A549 (cell line): ENCODE results near the gene PGLYRP1. TPM values are rescaled to one million over a fixed set of nuclear protein-coding genes. Genes with fewer than 3 reads are reported as not detected.
A peak's percentile ranks its signal among the peaks of the same experiment; 100 is the strongest.

Experiments used
- ATAC-seq, 2 experiments: fragments of 200-7000 bp in 1 of 2; fragments of >200 bp in 1 of 2; cut with Nextera tagmentation in 1 of 2; cut with Tn5 transposase in 1 of 2; 3 replicates each; pipeline versions ENCODE4 v1.8.0 to v1.9.1; 2018 to 2020; ENCODE audit warnings: mild to moderate bottlenecking in 1 of 2, moderate library complexity in 1 of 2
- CTCF ChIA-PET: fragments of 300-600 bp; sonication (Branson Sonifier 250); formaldehyde crosslinking; extraction: SDS; loops from one replicate; lab custom pipeline; 2021; ENCODE audit warnings: antibody characterized with exemption, inconsistent platforms; lab: Yijun Ruan, JAX
- POLR2A ChIA-PET: fragments of 350-600 bp; formaldehyde crosslinking; extraction: SDS; loops from one replicate; lab custom pipeline; 2021; ENCODE audit warnings: antibody characterized with exemption, inconsistent platforms; lab: Yijun Ruan, JAX
- DNase-seq, 2 experiments: peaks; one replicate each; pipeline versions ENCODE4 v3.0.0 to v3.0.0-alpha.2; 2011 to 2016; ENCODE audit warnings: low read depth in 1 of 2, low spot score in 1 of 2
- FAIRE-seq: peaks from 2 replicates; lab custom pipeline; 2011; peaks lifted over from hg19 to GRCh38; lab: Jason Lieb, UNC
- H3K27ac ChIP-seq, 2 experiments: fragments of >200 bp; sonication (Bioruptor Twin); formaldehyde crosslinking; 3 replicates each; pipeline ENCODE4 v1.5.1; 2016 to 2017
- H3K4me1 ChIP-seq: fragments of >200 bp; sonication (Bioruptor Twin); formaldehyde crosslinking; 3 replicates; pipeline ENCODE4 v1.6.1; 2016
- H3K4me2 ChIP-seq: fragments of >200 bp; sonication (Bioruptor Twin); formaldehyde crosslinking; 3 replicates; pipeline ENCODE4 v1.6.1; 2016
- H3K4me3 ChIP-seq: fragments of >200 bp; sonication (Bioruptor Twin); formaldehyde crosslinking; 3 replicates; pipeline ENCODE4 v1.5.1; 2016
- H3K9me3 ChIP-seq: fragments of >200 bp; sonication (Bioruptor Twin); formaldehyde crosslinking; 3 replicates; pipeline ENCODE4 v1.6.1; 2016
- ESRRA ChIP-seq: fragments of 150-350 bp; IDR thresholded peaks from 2 replicates; pipeline ENCODE4 v1.6.1; 2014; ENCODE audit warnings: mild to moderate bottlenecking, low read length, borderline replicate concordance
- FOSL2 ChIP-seq, 2 experiments: fragments of 450-650 bp in 1 of 2; fragments of >200 bp in 1 of 2; sonication (Bioruptor Twin) in 1 of 2; formaldehyde crosslinking; IDR thresholded peaks; 2 replicates each; pipeline versions ENCODE4 v1.5.0 to v1.6.1; 2016 to 2020; ENCODE audit warnings: mild to moderate bottlenecking in 1 of 2, moderate library complexity in 1 of 2
- JUN ChIP-seq, 2 experiments: fragments of >200 bp; sonication (Bioruptor Twin); formaldehyde crosslinking; IDR thresholded peaks; 2 replicates in 1 of 2; 3 replicates in 1 of 2; pipeline ENCODE4 v1.6.1; 2016 to 2017
- JUNB ChIP-seq: fragments of >200 bp; sonication (Bioruptor Twin); formaldehyde crosslinking; IDR thresholded peaks from 2 replicates; pipeline ENCODE4 v1.6.1; 2016
- KDM1A ChIP-seq: fragments of 200-600 bp; sonication (generic); IDR thresholded peaks from 2 replicates; pipeline ENCODE4 v1.6.1; 2016; ENCODE audit warnings: low read depth, mild to moderate bottlenecking
- MAX ChIP-seq: IDR thresholded peaks from 2 replicates; pipeline ENCODE4 v1.6.1; 2012
- PHF8 ChIP-seq: fragments of 200-600 bp; sonication (generic); IDR thresholded peaks from 2 replicates; pipeline ENCODE4 v1.6.1; 2016; ENCODE audit warnings: low read depth, mild to moderate bottlenecking, antibody characterized with exemption, moderate library complexity, borderline replicate concordance
- POLR2A ChIP-seq: IDR thresholded peaks from 2 replicates; pipeline ENCODE4 v1.6.1; 2012; ENCODE audit warnings: mild to moderate bottlenecking, low read length
- REST ChIP-seq: fragments of 200-600 bp; sonication (generic); IDR thresholded peaks from 2 replicates; pipeline ENCODE4 v1.6.1; 2016; ENCODE audit warnings: antibody characterized with exemption, mild to moderate bottlenecking, moderate library complexity
- WGBS: methylation state at CpG from one replicate; pipeline ENCODE4 v1.1.6; 2017; ENCODE audit errors: missing lambda C conversion rate; 5-methylcytosine and 5-hydroxymethylcytosine counted together
- polyA plus RNA-seq, 4 experiments: library from polyadenylated mRNA; depleted of rRNA in 3 of 4; stranded (reverse); fragments of >200 nt; fragmentation: RNase III in 1 of 4; extraction: RNeasy Plus Mini Kit Qiagen cat#74134 plus additional on column Dnase treatment in 1 of 4; gene quantifications; 2 replicates in 3 of 4; 3 replicates in 1 of 4; pipeline ENCODE4 v1.2.3, GENCODE V29; 2011 to 2017

PGLYRP1 gene
- polyA plus RNA-seq, 2 of the 4 experiments (the other 2 are of a cell fraction) = not detected

- FAIRE-seq = no peak
- POLR2A ChIA-PET = no interaction called here
- no peaks in the 10 kb centered on the region for H3K4me1 ChIP-seq
- 94% methylated on average over 15 of the region's 15 CpGs for WGBS
- H3K27ac ChIP-seq = no peak overlapping the region
- TF ChIP-seq REST (no peak), ESRRA (no peak), JUN (IDR thresholded peaks at IDR 0.05) (no peak), PHF8 (no peak)
- H3K4me2 ChIP-seq = no peak overlapping the region
- CTCF ChIA-PET = interaction anchor here (0.6 to 3.0 kb wide), 9 partner anchors 13 to 346 kb away, joined by 3 to 16 read pairs (median 4); no protein-coding TSS in a partner anchor
- H3K4me3 ChIP-seq = no peak overlapping the region
- DNase-seq = no peak
- ATAC-seq = no peak
- no peaks in the 10 kb centered on the region for H3K9me3 ChIP-seq
Observed at GRCh38 chr19:46002678-46003275, 20.1 kb downstream of the PGLYRP1 start.

GRCh38 chr19:46000491-46001246 is 22.2 kb downstream of the PGLYRP1 start:
- H3K9me3 ChIP-seq = no peaks in the 10 kb centered on the region
- 85% methylated on average over 27 of the region's 34 CpGs for WGBS
- FAIRE-seq (no peak), ATAC-seq (peak in 1 of 2 experiments; percentile 18; a peak in 3 of 6 replicates), DNase-seq (no peak)
- H3K4me2 ChIP-seq = no peak overlapping the region
- POLR2A ChIA-PET = no interaction called here
- peaks cover 5% of the 10 kb centered on the region for H3K4me1 ChIP-seq
- H3K27ac ChIP-seq = no peak overlapping the region
- no peak overlapping the region for H3K4me3 ChIP-seq
- no peak for TF ChIP-seq JUNB
- CTCF ChIA-PET = interaction anchor here (1.3 to 3.0 kb wide), 3 partner anchors 9 to 77 kb away, joined by 5 to 16 read pairs (median 13); no protein-coding TSS in a partner anchor

- 72% methylated on average over 14 of the region's 14 CpGs for WGBS
- DNase-seq (peak in 1 of 2 experiments; percentile 45), FAIRE-seq (no peak)
- Histone ChIP-seq H3K4me3 (no peak overlapping the region), H3K4me1 (peaks cover 5% of the 10 kb centered on the region)
- CTCF ChIA-PET = interaction anchor here (0.7 to 7.2 kb wide), 5 partner anchors 11 to 79 kb away, joined by 3 to 67 read pairs (median 4); no protein-coding TSS in a partner anchor
- TF ChIP-seq MAX = no peak
- TF ChIP-seq FOSL2 (IDR thresholded peaks at IDR 0.05) = no peak
- 0 out of 2 replicates have a peak, but pooled peaks have one; percentile 7 for TF ChIP-seq FOSL2 (CRISPR knock-in tag; IDR thresholded peaks at IDR 0.05)
- TF ChIP-seq, all 56 proteins: peak for 1
- no peaks in the 10 kb centered on the region for H3K9me3 ChIP-seq
- POLR2A ChIA-PET = no interaction called here
- no peak overlapping the region for H3K27ac ChIP-seq
- H3K4me2 ChIP-seq = no peak overlapping the region
- no peak for ATAC-seq
Observed at GRCh38 chr19:45999653-46000121, 23.2 kb downstream of the PGLYRP1 start.

- no peak for ATAC-seq
- CTCF ChIA-PET = interaction anchor here (0.5 to 7.2 kb wide), 6 partner anchors 9 to 266 kb away, joined by 3 to 67 read pairs (median 4); no protein-coding TSS in a partner anchor
- WGBS = 97% methylated on average over 4 of the region's 4 CpGs
- H3K27ac ChIP-seq = no peak overlapping the region
- no peak for TF ChIP-seq FOSL2 (IDR thresholded peaks at IDR 0.05)
- no peak for TF ChIP-seq FOSL2 (CRISPR knock-in tag; IDR thresholded peaks at IDR 0.05)
- 0 out of 2 replicates have a peak, but pooled peaks have one; percentile 60 for TF ChIP-seq KDM1A
- no peak for TF ChIP-seq POLR2A
- DNase-seq = no peak
- H3K4me2 ChIP-seq = no peak overlapping the region
- H3K4me3 ChIP-seq = no peak overlapping the region
- no peak for FAIRE-seq
- H3K4me1 ChIP-seq = peaks cover 5% of the 10 kb centered on the region
- H3K9me3 ChIP-seq = no peaks in the 10 kb centered on the region
- POLR2A ChIA-PET = no interaction called here
Observed at GRCh38 chr19:45998834-45999233, 24.0 kb downstream of the PGLYRP1 start.
